ENCODE data around the gene CBR1. TPM values are rescaled to one million over a fixed set of nuclear protein-coding genes. Genes with fewer than 3 reads are reported as not detected.

CBR1 gene
- total and polyA plus RNA-seq, 2 of the 13 experiments (the other 11 are each of a cell fraction or from before 2014, with no cell fraction given) = 33.7 to 38.7 TPM

DNA sequence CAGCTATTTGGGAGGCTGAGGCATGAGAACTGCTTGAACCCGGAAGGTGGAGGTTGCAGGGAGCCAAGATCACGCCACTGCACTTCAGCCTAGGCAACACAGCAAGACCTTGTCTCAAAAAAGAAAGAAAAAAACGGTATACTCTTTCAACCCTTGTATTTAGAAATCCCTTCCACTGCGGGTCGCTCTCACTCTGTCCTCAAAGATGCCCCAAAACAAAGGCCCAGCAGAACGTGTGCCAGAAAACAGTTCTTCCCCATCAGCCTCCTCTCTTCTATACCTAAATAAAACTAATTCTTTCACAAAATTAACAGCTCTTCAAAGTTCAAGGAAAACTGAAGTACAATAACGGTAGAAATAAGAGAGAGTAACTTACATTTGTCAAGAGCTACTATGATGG is 22.7 kb upstream of the CBR1 start (continued):
- no peak for TF ChIP-seq CCDC6 (CRISPR knock-in tag; IDR thresholded peaks at IDR 0.05)

DNA sequence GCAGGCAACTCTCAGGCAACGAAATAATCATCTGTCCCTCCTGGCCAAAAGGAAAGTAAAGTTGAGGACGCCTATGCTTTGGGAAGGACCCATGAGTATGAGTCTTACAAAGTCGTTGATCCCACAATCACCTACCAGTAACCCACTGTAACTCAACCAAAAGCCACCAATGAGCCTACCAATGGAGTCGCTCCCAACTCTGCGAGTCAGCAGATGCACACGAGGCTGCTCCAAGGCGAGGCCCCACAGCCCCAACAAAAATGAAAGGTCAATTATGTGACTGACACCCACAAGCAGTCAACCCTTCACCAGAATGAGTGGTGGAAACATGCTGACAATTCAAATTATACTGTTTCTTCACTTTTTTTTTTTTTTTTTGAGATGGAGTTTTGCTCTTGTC is 21.5 kb upstream of the CBR1 start:
- Histone ChIP-seq H2AFZ (ENCODE audit: low read length) (no peak overlapping the region), H3K4me1 (ENCODE audit: insufficient read depth, low read length) (0 out of 2 replicates have a peak, but pooled peaks cover under 1% of the 10 kb centered on the region), H3K9ac (ENCODE audit: insufficient read depth, low read depth, low read length) (no peak overlapping the region), H3K36me3 (replicated peaks in 1 of 2; ENCODE audit: control insufficient read depth in 1 of 2, insufficient read depth in 2 of 2, low read length in 2 of 2) (peaks cover 28 to 73% of the 10 kb centered on the region in 2 experiments), H3K9me3 (ENCODE audit: low read length) (no peaks in the 10 kb centered on the region), H3K4me2 (ENCODE audit: low read depth, low read length) (no peak overlapping the region), H3K4me3 (replicated peaks in 1 of 3; ENCODE audit: insufficient read depth in 1 of 3, low read depth in 2 of 3, low read length in 3 of 3) (no peak overlapping the region), H3K27ac (ENCODE audit: extremely low read length, insufficient read depth, low read length) (no peak overlapping the region), H4K20me1 (ENCODE audit: insufficient read depth, low read length) (no peaks in the 10 kb centered on the region), H3K27me3 (ENCODE audit: control insufficient read depth in 1 of 2, insufficient read depth in 2 of 2, low read length in 2 of 2) (no peaks in the 10 kb centered on the region; a peak in 1 of 5 replicates), H3K79me2 (ENCODE audit: insufficient read depth, low read length) (no peaks in the 10 kb centered on the region)
- ATAC-seq (no peak), FAIRE-seq (no peak), DNase-seq (ENCODE audit: low spot score) (no peak)
- ChIA-PET POLR2A (no interaction called here), CTCF (ENCODE audit: low intra/inter-chr PET ratio, low total read pairs) (no interaction called here)
- in situ Hi-C loops (cut with HindIII; ENCODE audit: extremely low pct_ligation_motif_present, low pct_unique_long_range_greater_than_20kb) (no loop called here), intact Hi-C loops (cut with micrococcal nuclease; ENCODE audit: unreplicated experiment) (no loop called here)
- BruUV-seq (replicated peaks) = no TSS peak
- TF ChIP-seq MAFK (conservative IDR thresholded peaks at IDR 0.05 in 1 of 2, IDR thresholded peaks at IDR 0.05 in 1 of 2; ENCODE audit: low read length in 2 of 2) (0 out of 4 replicates have a peak, but pooled peaks of 1 of the 2 experiments have one; percentile 1), TEAD3 (CRISPR knock-in tag; optimal IDR thresholded peaks at IDR 0.05; ENCODE audit: borderline replicate concordance) (no peak)
- 94% methylated on average over 7 of the region's 7 CpGs for WGBS (ENCODE audit: low lambda C conversion rate)

DNA sequence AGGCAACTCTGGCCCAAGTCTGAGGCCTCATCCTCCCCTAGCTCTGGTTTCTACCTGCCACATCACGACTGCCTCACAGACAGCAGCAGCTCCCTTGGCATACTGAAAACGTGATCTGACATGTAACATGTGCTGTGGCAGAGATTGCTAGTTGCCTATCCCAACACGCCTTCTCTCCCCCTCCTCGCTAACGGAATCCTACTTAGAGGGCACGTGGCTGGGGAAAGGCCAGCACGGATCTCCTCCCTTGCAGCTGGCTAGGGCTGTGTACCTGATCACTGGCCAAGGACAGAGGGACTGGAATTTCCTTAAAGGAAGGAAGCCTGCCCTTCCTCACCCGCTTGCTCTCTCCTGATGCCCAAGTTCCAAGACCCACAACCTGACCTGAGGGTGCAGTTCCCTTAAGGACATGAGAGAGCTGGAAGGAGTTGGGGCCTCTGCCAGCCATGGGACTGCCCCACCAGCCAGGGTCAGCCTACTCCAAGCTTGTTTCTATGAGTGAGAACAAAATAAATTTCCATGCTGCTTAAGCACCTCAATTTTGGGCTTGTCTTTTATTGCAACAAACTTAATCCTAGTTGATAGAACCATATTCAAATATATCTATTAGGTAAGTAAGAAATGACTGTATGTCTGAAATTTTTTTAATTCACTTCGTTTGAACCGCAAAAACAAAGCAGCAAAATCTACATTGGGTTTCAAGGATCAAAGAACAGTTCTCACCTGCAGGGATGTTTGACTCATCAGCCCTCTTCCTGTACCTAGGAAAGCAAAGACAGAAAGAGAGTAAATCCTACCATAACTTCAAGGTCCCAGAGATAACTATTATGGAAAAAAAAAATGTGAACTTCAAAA is 16.7 kb upstream of the CBR1 start:
- no TSS peak for BruUV-seq (replicated peaks)
- Histone ChIP-seq H4K20me1 (ENCODE audit: insufficient read depth, low read length) (no peaks in the 10 kb centered on the region), H3K9ac (ENCODE audit: insufficient read depth, low read depth, low read length) (no peak overlapping the region), H3K79me2 (ENCODE audit: insufficient read depth, low read length) (peaks cover 3% of the 10 kb centered on the region), H3K4me2 (ENCODE audit: low read depth, low read length) (no peak overlapping the region), H3K9me3 (ENCODE audit: low read length) (no peaks in the 10 kb centered on the region), H2AFZ (ENCODE audit: low read length) (no peak overlapping the region), H3K27ac (ENCODE audit: extremely low read length, insufficient read depth, low read length) (no peak overlapping the region), H3K4me1 (ENCODE audit: insufficient read depth, low read length) (peaks cover 13% of the 10 kb centered on the region), H3K36me3 (replicated peaks in 1 of 2; ENCODE audit: control insufficient read depth in 1 of 2, insufficient read depth in 2 of 2, low read length in 2 of 2) (peaks cover 32 to 78% of the 10 kb centered on the region in 2 experiments; a peak in 4 of 5 replicates), H3K4me3 (replicated peaks in 1 of 3; ENCODE audit: insufficient read depth in 1 of 3, low read depth in 2 of 3, low read length in 3 of 3) (no peak overlapping the region), H3K27me3 (ENCODE audit: control insufficient read depth in 1 of 2, insufficient read depth in 2 of 2, low read length in 2 of 2) (no peaks in the 10 kb centered on the region; a peak in 1 of 5 replicates)
- FAIRE-seq = no peak
- TF ChIP-seq ZNF430 (CRISPR knock-in tag; IDR thresholded peaks at IDR 0.05) = no peak
- ChIA-PET CTCF (ENCODE audit: low intra/inter-chr PET ratio, low total read pairs) (no interaction called here), POLR2A (no interaction called here)
- WGBS (ENCODE audit: low lambda C conversion rate) = 98% methylated on average over 10 of the region's 10 CpGs
- intact Hi-C loops (cut with micrococcal nuclease; ENCODE audit: unreplicated experiment) = no loop called here
- ATAC-seq = no peak
- in situ Hi-C loops (cut with HindIII; ENCODE audit: extremely low pct_ligation_motif_present, low pct_unique_long_range_greater_than_20kb) = no loop called here
- no peak for DNase-seq (ENCODE audit: low spot score)
